ENCODE results near the gene NOX3. TPM values are rescaled to one million over a fixed set of nuclear protein-coding genes. Genes with fewer than 3 reads are reported as not detected.

NOX3 gene
- total RNA-seq, 1 experiment from 2014 or later, result not detected

DNA sequence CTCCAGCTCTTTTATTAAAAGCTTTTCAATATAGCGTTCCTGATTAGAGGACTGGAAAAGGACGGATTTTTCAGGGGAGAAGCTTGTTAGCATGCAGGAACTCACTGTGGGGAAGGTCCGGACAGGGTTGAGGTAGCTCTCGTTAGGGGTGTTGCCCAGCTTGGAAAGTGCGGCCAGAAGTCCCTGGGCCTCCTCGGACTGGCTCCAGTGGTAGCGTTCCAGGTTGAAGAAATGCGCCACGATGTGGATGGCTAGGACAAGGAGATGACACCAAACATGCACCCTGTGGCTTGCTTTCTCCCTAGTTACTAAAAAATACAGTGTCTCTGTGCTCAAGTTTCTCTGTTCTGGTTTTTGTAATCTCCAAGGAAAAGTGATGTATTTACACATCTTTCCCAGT, 12.5 kb downstream of the NOX3 start:
- no peak for DNase-seq (ENCODE audit: low read depth, low spot score)
- in situ Hi-C loops (cut with HindIII; ENCODE audit: low pct_unique_long_range_greater_than_20kb, low sequenced_read_pairs), result no loop called here

DNA sequence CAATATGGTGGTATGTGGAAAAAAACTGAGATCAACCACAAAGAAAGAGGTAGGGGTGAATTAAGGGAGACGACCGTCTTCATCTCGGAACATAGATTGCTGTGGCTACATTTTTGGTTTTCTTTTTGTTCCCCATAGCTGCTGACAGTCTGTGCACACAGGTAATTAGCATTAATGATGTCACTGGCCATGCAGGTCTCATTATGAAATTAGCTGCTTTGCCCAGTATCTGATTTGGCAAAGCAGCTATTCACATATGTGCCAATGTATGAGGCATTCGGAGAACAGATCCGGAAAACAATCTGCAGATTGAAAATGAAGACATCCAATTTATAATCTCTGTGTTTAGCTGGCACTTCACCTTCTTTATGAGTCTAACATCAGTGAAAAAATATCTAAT, 13.1 kb downstream of the NOX3 start:
- no peak for DNase-seq (ENCODE audit: low read depth, low spot score)
- in situ Hi-C loops (cut with HindIII; ENCODE audit: low pct_unique_long_range_greater_than_20kb, low sequenced_read_pairs), result no loop called here

GRCh38 chr6:155441112-155441465, 14.6 kb downstream of the NOX3 start:
- in situ Hi-C loops (cut with HindIII; ENCODE audit: low pct_unique_long_range_greater_than_20kb, low sequenced_read_pairs), result no loop called here
- no peak for DNase-seq (ENCODE audit: low read depth, low spot score)

DNA sequence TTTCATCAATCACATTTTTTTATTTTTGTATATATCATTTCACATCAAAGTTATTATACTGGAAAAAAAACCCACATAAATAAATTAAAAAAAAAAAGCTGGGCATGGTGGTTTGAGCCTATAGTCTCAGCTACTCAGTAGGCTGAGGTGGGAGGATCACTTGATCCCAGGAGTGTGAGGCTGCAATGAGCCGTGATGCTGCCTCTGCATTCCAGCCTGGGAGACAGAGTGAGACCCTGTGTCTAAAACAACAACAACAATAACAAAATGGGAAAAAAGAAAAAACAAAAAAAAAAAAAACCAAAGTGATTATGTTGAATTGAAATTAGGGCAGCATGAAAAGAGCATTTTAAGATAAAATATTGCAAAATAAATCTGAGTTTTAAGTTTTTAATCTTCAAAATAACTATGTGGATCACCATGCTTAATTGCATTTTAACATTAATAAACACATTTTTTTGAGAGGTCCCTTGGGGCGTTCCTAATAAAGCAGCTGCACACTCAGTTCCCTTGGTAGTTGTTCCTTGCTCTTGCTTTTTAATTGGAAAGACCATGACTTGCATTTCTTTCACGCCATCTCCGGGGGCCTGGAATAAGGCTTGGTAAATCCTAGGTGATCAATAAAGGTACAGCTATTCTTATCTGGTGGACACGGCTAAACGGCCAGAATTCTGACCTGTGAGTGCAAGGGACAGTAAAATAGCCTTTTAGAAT, 15.1 kb downstream of the NOX3 start:
- DNase-seq (ENCODE audit: low read depth, low spot score), result no peak
- in situ Hi-C loops (cut with HindIII; ENCODE audit: low pct_unique_long_range_greater_than_20kb, low sequenced_read_pairs), result no loop called here

DNA sequence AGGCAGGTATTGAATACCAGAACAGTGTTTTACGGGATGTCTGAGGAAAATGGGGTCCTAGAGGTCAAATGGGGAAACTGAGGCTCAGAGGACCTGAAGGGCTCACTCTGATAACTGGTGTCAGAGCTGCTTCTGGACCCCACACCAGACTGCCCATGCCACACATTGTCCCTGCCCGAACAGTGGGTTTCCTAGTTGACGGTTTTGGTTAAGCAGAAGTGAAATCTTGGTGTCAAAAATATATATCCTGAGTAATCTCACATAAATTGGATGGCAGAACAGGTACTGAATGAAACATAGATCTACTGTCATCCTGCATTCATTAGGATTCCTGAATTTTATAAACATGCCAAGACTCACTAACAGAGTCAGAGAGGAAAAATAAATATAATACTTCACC, 16.3 kb downstream of the NOX3 start:
- in situ Hi-C loops (cut with HindIII; ENCODE audit: low pct_unique_long_range_greater_than_20kb, low sequenced_read_pairs), result no loop called here

DNA sequence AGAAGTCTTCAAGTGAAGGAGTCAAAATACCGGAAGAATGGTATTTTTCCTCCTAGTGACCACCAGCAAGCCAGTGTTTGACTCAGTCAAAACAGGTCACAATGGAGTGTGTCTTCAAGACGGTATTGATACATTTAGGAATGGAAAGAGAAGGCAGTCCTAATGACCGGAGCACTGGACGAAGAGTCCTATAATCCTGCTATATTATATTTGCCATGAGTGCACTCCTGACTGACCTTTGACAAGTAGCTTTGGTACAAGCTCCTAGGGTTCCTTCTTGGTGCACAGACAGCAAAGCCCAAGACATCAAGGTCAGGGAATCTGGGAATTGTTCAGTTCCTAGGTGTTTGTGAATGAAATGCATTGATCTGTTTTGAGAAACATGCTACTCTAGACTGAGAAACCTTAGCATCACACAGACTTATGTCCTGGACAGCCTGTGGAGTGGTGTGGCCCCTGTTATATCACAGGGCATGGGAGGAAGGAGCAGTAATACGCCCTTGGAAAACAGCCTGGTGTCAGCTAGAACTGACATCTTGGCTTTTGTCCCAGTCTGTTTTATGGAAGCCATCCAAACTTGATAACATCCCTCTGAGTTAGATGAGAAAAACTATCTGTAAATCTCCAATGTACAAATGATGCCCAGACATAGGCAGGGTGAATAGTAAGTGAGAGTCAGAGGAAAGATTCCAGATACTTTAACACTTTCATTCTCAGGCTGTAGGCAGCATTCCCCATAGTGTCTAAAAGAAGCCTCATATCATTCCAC, 18.5 kb downstream of the NOX3 start:
- DNase-seq (ENCODE audit: low read depth, low spot score), result no peak
- in situ Hi-C loops (cut with HindIII; ENCODE audit: low pct_unique_long_range_greater_than_20kb, low sequenced_read_pairs), result no loop called here

More for the DNA sequence above, 16.3 kb downstream of the NOX3 start:
- no peak for DNase-seq (ENCODE audit: low read depth, low spot score)

- no peak for DNase-seq (ENCODE audit: low read depth, low spot score)
- in situ Hi-C loops (cut with HindIII; ENCODE audit: low pct_unique_long_range_greater_than_20kb, low sequenced_read_pairs), result no loop called here
Measured at GRCh38 chr6:155434829-155435423, 20.7 kb downstream of the NOX3 start.

DNA sequence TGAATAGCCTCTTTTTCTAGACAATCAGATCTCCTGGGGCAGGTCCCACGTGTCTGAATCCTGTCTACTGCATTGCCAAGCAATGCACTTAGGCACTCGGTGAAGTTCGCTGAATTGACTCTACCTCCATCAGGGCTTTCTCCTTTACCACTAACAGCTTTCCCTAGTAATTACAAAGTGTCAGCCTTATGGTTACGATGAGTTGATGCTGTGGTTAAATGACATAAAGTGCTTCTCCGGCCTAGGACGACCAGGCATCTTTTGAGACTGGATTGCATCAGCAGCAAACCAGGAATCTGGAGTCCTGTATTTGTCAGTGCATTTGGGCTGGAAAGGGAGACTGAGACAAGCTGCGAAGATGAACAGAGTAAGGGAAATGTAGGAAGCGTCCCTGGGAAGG, 21.5 kb downstream of the NOX3 start:
- no peak for DNase-seq (ENCODE audit: low read depth, low spot score)
- in situ Hi-C loops (cut with HindIII; ENCODE audit: low pct_unique_long_range_greater_than_20kb, low sequenced_read_pairs), result no loop called here

GRCh38 chr6:155432293-155432692, 23.3 kb downstream of the NOX3 start:
- DNase-seq (ENCODE audit: low read depth, low spot score), result no peak

GRCh38 chr6:155429321-155429893, 26.2 kb downstream of the NOX3 start:
- in situ Hi-C loops (cut with HindIII; ENCODE audit: low pct_unique_long_range_greater_than_20kb, low sequenced_read_pairs), result no loop called here
- DNase-seq (ENCODE audit: low read depth, low spot score), result no peak

More at GRCh38 chr6:155432293-155432692, 23.3 kb downstream of the NOX3 start:
- in situ Hi-C loops (cut with HindIII; ENCODE audit: low pct_unique_long_range_greater_than_20kb, low sequenced_read_pairs), result no loop called here

DNA sequence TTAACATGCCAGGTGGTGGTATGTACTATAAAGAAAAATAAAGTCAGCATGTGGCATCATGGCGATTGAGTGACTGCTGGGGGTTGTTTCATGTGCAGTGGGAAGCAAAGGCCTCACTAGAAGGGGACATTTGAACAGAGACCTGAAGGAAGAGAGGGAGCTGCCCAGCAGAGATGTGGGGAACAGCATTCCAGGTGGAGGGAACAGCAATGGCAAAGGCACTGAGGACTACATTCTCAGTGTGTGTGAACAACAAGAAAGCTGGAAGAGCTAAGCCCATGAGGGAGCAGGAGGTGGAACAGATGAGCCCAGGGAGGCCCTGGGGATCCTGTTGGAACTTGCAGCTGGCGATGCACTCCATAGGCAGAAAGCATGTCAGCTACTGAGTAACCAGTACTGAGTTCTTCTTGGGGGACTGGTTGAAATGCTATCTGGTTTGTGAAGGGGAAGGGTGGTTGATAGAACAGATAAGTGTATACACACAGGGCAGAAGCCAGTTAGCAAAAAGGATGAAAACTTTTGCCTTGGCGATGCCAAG, 29.2 kb downstream of the NOX3 start:
- in situ Hi-C loops (cut with HindIII; ENCODE audit: low pct_unique_long_range_greater_than_20kb, low sequenced_read_pairs), result no loop called here
- DNase-seq (ENCODE audit: low read depth, low spot score), result no peak

GRCh38 chr6:155424181-155424580, 31.5 kb downstream of the NOX3 start:
- DNase-seq (ENCODE audit: low read depth, low spot score), result no peak
- in situ Hi-C loops (cut with HindIII; ENCODE audit: low pct_unique_long_range_greater_than_20kb, low sequenced_read_pairs), result no loop called here

- in situ Hi-C loops (cut with HindIII; ENCODE audit: low pct_unique_long_range_greater_than_20kb, low sequenced_read_pairs), result no loop called here
- no peak for DNase-seq (ENCODE audit: low read depth, low spot score)
Measured at GRCh38 chr6:155422635-155423034, 33.0 kb downstream of the NOX3 start.

DNA sequence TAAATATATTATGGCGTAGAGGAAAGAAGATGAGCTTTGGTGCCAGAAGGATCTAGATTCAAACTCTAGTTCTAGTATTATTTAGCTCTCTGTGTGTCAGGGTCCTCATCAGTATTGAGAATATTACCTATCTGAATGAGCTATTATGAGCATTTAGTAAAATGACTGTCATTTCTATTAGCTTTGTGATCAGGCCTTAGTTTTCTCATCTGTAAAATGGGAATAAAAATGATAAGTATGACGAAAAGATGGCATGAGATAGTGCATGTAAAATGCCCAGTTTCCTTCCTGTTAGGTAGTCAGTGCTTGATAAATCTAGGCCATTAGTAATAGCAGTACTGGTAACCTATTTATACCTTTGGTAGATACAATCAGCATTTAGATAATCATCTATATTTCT, 35.1 kb downstream of the NOX3 start:
- no peak for DNase-seq (ENCODE audit: low read depth, low spot score)
- in situ Hi-C loops (cut with HindIII; ENCODE audit: low pct_unique_long_range_greater_than_20kb, low sequenced_read_pairs), result no loop called here

- DNase-seq (ENCODE audit: low read depth, low spot score), result no peak
- in situ Hi-C loops (cut with HindIII; ENCODE audit: low pct_unique_long_range_greater_than_20kb, low sequenced_read_pairs), result no loop called here
Measured at GRCh38 chr6:155419161-155419560, 36.5 kb downstream of the NOX3 start.

DNA sequence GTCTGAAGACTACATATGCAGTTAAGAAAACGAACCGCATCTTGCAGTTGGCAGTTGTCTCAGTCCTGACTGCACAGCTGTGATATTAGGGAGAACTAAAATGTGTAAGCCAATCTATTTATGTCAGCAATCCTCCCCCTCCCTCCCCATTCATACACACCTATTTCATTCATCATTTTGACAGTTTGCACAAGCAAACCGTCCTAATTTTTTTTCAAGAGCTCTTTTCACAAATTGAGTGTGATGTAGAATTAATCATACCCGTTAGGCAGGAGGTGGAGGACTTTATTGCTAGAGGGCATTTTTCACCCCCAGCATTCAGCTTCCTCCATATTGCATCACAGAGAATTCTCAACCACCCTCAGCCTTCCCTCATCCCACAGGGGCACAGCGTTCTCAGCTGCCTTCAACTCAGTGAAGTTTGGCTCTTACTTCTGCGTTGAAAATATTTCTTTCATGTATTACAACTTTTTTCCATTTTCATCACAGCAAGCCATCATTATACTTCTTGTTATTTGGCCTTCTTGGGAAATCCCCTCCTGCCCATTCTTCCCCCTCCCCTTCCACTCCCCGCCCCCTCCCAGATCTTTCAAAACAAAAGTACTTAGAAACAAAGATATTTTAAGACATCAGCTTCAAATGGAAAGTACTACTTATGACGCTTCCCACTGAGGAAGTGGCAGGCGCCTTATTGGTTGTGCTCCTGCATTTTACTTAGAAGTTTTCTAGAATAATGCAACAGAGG, 37.5 kb downstream of the NOX3 start:
- in situ Hi-C loops (cut with HindIII; ENCODE audit: low pct_unique_long_range_greater_than_20kb, low sequenced_read_pairs), result no loop called here
- no peak for DNase-seq (ENCODE audit: low read depth, low spot score)

DNA sequence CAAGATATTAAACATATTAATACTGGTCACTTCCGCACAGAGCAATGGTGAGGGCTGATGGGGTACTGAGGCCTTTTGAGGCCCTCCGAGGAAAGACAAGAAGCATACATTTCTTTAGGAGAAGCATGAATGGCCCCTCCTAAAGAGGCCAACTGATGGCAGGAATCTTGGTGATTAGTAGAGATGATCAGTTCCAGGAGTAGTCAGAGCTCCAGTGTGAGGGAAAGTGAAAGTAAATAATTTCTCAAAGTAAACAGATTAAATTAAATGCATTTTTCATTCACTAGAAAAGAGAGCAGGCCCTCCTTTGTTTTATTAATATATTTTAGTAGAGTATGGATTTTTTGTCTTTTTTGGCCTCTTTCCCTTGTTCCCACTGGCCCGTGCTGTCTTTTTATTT, 38.2 kb downstream of the NOX3 start:
- in situ Hi-C loops (cut with HindIII; ENCODE audit: low pct_unique_long_range_greater_than_20kb, low sequenced_read_pairs), result no loop called here
- no peak for DNase-seq (ENCODE audit: low read depth, low spot score)

DNA sequence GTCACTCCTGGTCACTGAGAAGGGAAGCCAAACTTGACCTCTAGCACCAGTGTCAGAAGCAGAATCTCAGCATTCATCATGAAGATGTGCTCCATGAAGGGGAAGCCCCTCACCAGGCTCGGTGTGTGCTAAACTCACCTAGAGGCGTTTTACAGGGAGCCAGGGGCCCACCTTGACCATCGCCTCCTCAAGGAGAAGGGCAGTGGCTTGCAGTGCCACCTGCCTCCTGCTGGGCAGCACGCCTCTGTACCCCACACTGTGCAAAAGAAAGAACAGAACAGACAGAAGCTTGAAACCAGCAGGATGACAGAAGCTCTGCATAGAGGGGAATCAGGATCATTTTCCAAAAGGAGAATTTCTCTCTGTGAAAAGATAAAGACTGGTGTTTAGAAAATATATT, 39.7 kb downstream of the NOX3 start:
- no peak for DNase-seq (ENCODE audit: low read depth, low spot score)
- in situ Hi-C loops (cut with HindIII; ENCODE audit: low pct_unique_long_range_greater_than_20kb, low sequenced_read_pairs), result no loop called here
